GM23338 (cell line): ENCODE measurements around the gene LRRIQ3. TPM values are rescaled to one million over a fixed set of nuclear protein-coding genes. Genes with fewer than 3 reads are reported as not detected.

Experiments
- ATAC-seq: fragments of 200-7000 bp; cut with Tn5 transposase; 3 replicates; pipeline ENCODE4 v1.9.1; 2020
- DNase-seq: peaks from one replicate; pipeline ENCODE4 v3.0.0-alpha.2; 2015; ENCODE audit warnings: low spot score
- H2AFZ ChIP-seq: fragments of 200-600 bp; sonication (generic); 2 replicates; pipeline ENCODE4 v1.8.0; 2016; ENCODE audit warnings: antibody characterized with exemption, mild to moderate bottlenecking, moderate library complexity
- H3F3A ChIP-seq: fragments of 200-600 bp; sonication (generic); replicated peaks from 2 replicates; pipeline ENCODE4 v1.8.0; 2017; ENCODE audit warnings: antibody characterized with exemption, mixed run types, low read depth
- H3K27ac ChIP-seq: fragments of 200-600 bp; sonication (generic); 2 replicates; pipeline ENCODE4 v1.6.1; 2016; ENCODE audit warnings: low read depth
- H3K27me3 ChIP-seq: fragments of 200-600 bp; sonication (generic); 2 replicates; pipeline ENCODE4 v1.8.0; 2016; ENCODE audit warnings: mild to moderate bottlenecking, mixed run types, moderate library complexity; ENCODE audit not compliant: insufficient read depth
- H3K36me3 ChIP-seq: fragments of 200-600 bp; sonication (generic); 2 replicates; pipeline ENCODE4 v1.8.0; 2016; ENCODE audit warnings: mild to moderate bottlenecking; ENCODE audit not compliant: insufficient read depth
- H3K4me1 ChIP-seq: fragments of 200-600 bp; sonication (generic); 2 replicates; pipeline ENCODE4 v1.8.0; 2016; ENCODE audit warnings: mild to moderate bottlenecking, moderate library complexity; ENCODE audit not compliant: insufficient read depth
- H3K4me2 ChIP-seq: fragments of 200-600 bp; sonication (generic); 2 replicates; pipeline ENCODE4 v1.7.1; 2017; ENCODE audit warnings: mixed run types
- H3K4me3 ChIP-seq: fragments of 200-600 bp; sonication (generic); 2 replicates; pipeline ENCODE4 v1.6.1; 2016; ENCODE audit warnings: mixed run types
- H3K79me2 ChIP-seq: fragments of 200-600 bp; sonication (generic); replicated peaks from 2 replicates; pipeline ENCODE4 v1.8.0; 2017; ENCODE audit warnings: mild to moderate bottlenecking; ENCODE audit not compliant: insufficient read depth
- H3K9me2 ChIP-seq: fragments of 200-600 bp; sonication (generic); 2 replicates; pipeline ENCODE4 v1.8.0; 2017; ENCODE audit not compliant: insufficient read depth
- H4K20me1 ChIP-seq: fragments of 200-600 bp; sonication (generic); replicated peaks from 2 replicates; pipeline ENCODE4 v1.8.0; 2017; ENCODE audit warnings: mild to moderate bottlenecking; ENCODE audit not compliant: insufficient read depth
- H3K27ac Mint-ChIP-seq: 2 replicates; pipeline ENCODE4 v1.8.0; 2020; ENCODE audit warnings: inconsistent platforms, mild to moderate bottlenecking, moderate library complexity, mixed read lengths
- H3K27me3 Mint-ChIP-seq: 3 replicates; pipeline ENCODE4 v1.8.0; 2022; ENCODE audit warnings: low read depth, mild to moderate bottlenecking, moderate library complexity, mixed read lengths, inconsistent platforms; ENCODE audit not compliant: insufficient read depth, poor library complexity
- H3K36me3 Mint-ChIP-seq: 3 replicates; pipeline ENCODE4 v1.8.0; 2021; ENCODE audit warnings: low read depth, mild to moderate bottlenecking, inconsistent platforms, moderate library complexity, mixed read lengths
- H3K4me1 Mint-ChIP-seq: 3 replicates; pipeline ENCODE4 v1.8.0; 2020; ENCODE audit warnings: mild to moderate bottlenecking, inconsistent platforms, mixed read lengths
- H3K4me3 Mint-ChIP-seq: 3 replicates; pipeline ENCODE4 v1.8.0; 2021; ENCODE audit warnings: moderate library complexity, mild to moderate bottlenecking, inconsistent platforms, mixed read lengths
- H3K9me3 Mint-ChIP-seq: 3 replicates; pipeline ENCODE4 v1.8.0; 2020; ENCODE audit warnings: moderate library complexity, mild to moderate bottlenecking, inconsistent platforms, mixed read lengths
- CREB1 ChIP-seq: fragments of 250-450 bp; sonication (Bioruptor Pico); IDR thresholded peaks from 2 replicates; pipeline ENCODE4 v1.5.0; 2020; ENCODE audit warnings: low read depth, mild to moderate bottlenecking, moderate library complexity
- EZH2 ChIP-seq: fragments of 200-600 bp; sonication (generic); IDR thresholded peaks from one replicate; pipeline ENCODE4 v1.8.0; 2017; ENCODE audit warnings: antibody characterized with exemption, mild to moderate bottlenecking, low read depth; ENCODE audit not compliant: unreplicated experiment
- EZH2phosphoT487 ChIP-seq: fragments of 200-600 bp; sonication (generic); IDR thresholded peaks from one replicate; pipeline ENCODE4 v1.8.1; 2018; ENCODE audit warnings: antibody characterized with exemption; ENCODE audit not compliant: unreplicated experiment
- JUNB ChIP-seq: IDR thresholded peaks from one replicate; pipeline ENCODE4 v1.6.1; 2016; ENCODE audit warnings: antibody characterized with exemption; ENCODE audit not compliant: unreplicated experiment
- NANOG ChIP-seq: IDR thresholded peaks from 2 replicates; pipeline ENCODE4 v1.6.1; 2016; ENCODE audit warnings: antibody characterized with exemption, borderline replicate concordance
- POLR2AphosphoS5 ChIP-seq: IDR thresholded peaks from 2 replicates; pipeline ENCODE4 v1.6.1; 2016; ENCODE audit warnings: antibody characterized with exemption, low read depth
- STAT1 ChIP-seq: IDR thresholded peaks from one replicate; pipeline ENCODE4 v1.6.1; 2016; ENCODE audit warnings: antibody characterized with exemption; ENCODE audit not compliant: unreplicated experiment
- ZNF114 ChIP-seq: fragments of 250-450 bp; sonication (Bioruptor Pico); IDR thresholded peaks from 2 replicates; pipeline ENCODE4 v1.5.0; 2020; ENCODE audit warnings: mild to moderate bottlenecking, moderate library complexity
- ZNF331 ChIP-seq: fragments of 250-450 bp; sonication (Bioruptor Pico); IDR thresholded peaks from 2 replicates; pipeline ENCODE4 v1.5.0; 2020; ENCODE audit warnings: low read depth, mild to moderate bottlenecking, moderate library complexity
- polyA plus RNA-seq: library from polyadenylated mRNA; unstranded; fragments of >200 nt; fragmentation: Nextera tagmentation; extraction: Ambion mirVana; gene quantifications from 2 replicates; pipeline ENCODE4 v1.2.1, GENCODE V29; 2016
- total RNA-seq: library from RNA; depleted of rRNA; stranded (reverse); fragments of >200 nt; shearing (Covaris generic); gene quantifications from 2 replicates; pipeline ENCODE4 v1.2.3, GENCODE V29; 2014
- TF ChIP-seq, protein P1 (sequence below): IDR thresholded peaks from 2 replicates; pipeline ENCODE4 v1.6.1; 2016; ENCODE audit warnings: antibody characterized with exemption
- TF ChIP-seq, protein P2 (sequence below): IDR thresholded peaks from one replicate; pipeline ENCODE4 v1.6.1; 2018; ENCODE audit warnings: antibody characterized with exemption; ENCODE audit not compliant: unreplicated experiment
- TF ChIP-seq, protein P3 (sequence below), 2 experiments: fragments of 200-600 bp in 1 of 2; sonication (generic) in 1 of 2; conservative IDR thresholded peaks; 2 replicates each; pipeline versions ENCODE4 v1.5.1 to v1.6.1; 2016 to 2017; ENCODE audit warnings: antibody characterized with exemption in 2 of 2, low read depth in 2 of 2, mild to moderate bottlenecking in 2 of 2, moderate library complexity in 1 of 2
- TF ChIP-seq, protein P4 (sequence below): fragments of 250-450 bp; sonication (Bioruptor Pico); IDR thresholded peaks from 2 replicates; pipeline ENCODE4 v1.5.0; 2020; ENCODE audit warnings: mild to moderate bottlenecking, moderate library complexity

The LRRIQ3 gene
- total and polyA plus RNA-seq, 2 experiments from 2014 or later = 0.21 to 0.36 TPM

DNA sequence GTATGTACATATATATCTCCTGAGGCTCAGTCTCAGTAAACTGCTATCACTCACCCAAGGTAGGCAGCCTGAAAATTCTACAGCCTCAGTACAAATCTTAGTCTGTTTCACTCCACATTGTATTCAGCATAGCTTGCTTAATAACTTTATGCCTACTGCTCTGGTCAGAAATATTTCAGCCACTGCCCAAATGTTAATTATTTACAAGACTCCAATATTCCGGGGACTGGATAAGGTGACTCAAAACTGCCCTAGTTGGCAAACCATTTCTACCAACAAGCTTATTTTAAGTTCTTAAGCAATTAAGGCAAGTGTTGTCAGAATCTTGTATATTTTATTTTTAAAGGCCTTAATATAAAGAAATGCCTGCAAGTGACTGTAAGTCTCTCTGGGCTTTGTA, 114.8 kb downstream of the LRRIQ3 start:
- H4K20me1 ChIP-seq = no peaks in the 10 kb centered on the region
- no peaks in the 10 kb centered on the region for H3K9me2 ChIP-seq
- no peaks in the 10 kb centered on the region for H3K79me2 ChIP-seq
- H3K4me2 ChIP-seq = no peak overlapping the region
- H3K4me3 Mint-ChIP-seq = no peak overlapping the region
- H3F3A ChIP-seq = no peaks in the 10 kb centered on the region
- no peak overlapping the region for H3K27ac Mint-ChIP-seq
- no peak for ATAC-seq
- H2AFZ ChIP-seq = no peak overlapping the region
- H3K27me3 Mint-ChIP-seq = peaks cover 1% of the 10 kb centered on the region
- no peak for DNase-seq
- TF ChIP-seq NANOG = no peak
- TF ChIP-seq, protein P1, sequence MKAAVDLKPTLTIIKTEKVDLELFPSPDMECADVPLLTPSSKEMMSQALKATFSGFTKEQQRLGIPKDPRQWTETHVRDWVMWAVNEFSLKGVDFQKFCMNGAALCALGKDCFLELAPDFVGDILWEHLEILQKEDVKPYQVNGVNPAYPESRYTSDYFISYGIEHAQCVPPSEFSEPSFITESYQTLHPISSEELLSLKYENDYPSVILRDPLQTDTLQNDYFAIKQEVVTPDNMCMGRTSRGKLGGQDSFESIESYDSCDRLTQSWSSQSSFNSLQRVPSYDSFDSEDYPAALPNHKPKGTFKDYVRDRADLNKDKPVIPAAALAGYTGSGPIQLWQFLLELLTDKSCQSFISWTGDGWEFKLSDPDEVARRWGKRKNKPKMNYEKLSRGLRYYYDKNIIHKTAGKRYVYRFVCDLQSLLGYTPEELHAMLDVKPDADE = no peak
- TF ChIP-seq CREB1 (CRISPR knock-in tag) = no peak
- no peak for TF ChIP-seq JUNB
- TF ChIP-seq, protein P2, sequence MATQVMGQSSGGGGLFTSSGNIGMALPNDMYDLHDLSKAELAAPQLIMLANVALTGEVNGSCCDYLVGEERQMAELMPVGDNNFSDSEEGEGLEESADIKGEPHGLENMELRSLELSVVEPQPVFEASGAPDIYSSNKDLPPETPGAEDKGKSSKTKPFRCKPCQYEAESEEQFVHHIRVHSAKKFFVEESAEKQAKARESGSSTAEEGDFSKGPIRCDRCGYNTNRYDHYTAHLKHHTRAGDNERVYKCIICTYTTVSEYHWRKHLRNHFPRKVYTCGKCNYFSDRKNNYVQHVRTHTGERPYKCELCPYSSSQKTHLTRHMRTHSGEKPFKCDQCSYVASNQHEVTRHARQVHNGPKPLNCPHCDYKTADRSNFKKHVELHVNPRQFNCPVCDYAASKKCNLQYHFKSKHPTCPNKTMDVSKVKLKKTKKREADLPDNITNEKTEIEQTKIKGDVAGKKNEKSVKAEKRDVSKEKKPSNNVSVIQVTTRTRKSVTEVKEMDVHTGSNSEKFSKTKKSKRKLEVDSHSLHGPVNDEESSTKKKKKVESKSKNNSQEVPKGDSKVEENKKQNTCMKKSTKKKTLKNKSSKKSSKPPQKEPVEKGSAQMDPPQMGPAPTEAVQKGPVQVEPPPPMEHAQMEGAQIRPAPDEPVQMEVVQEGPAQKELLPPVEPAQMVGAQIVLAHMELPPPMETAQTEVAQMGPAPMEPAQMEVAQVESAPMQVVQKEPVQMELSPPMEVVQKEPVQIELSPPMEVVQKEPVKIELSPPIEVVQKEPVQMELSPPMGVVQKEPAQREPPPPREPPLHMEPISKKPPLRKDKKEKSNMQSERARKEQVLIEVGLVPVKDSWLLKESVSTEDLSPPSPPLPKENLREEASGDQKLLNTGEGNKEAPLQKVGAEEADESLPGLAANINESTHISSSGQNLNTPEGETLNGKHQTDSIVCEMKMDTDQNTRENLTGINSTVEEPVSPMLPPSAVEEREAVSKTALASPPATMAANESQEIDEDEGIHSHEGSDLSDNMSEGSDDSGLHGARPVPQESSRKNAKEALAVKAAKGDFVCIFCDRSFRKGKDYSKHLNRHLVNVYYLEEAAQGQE = no peak
- TF ChIP-seq STAT1 = no peak
- no peak for TF ChIP-seq EZH2phosphoT487
- no peak for TF ChIP-seq EZH2
- TF ChIP-seq ZNF331 (CRISPR knock-in tag) = no peak
- TF ChIP-seq, protein P3, sequence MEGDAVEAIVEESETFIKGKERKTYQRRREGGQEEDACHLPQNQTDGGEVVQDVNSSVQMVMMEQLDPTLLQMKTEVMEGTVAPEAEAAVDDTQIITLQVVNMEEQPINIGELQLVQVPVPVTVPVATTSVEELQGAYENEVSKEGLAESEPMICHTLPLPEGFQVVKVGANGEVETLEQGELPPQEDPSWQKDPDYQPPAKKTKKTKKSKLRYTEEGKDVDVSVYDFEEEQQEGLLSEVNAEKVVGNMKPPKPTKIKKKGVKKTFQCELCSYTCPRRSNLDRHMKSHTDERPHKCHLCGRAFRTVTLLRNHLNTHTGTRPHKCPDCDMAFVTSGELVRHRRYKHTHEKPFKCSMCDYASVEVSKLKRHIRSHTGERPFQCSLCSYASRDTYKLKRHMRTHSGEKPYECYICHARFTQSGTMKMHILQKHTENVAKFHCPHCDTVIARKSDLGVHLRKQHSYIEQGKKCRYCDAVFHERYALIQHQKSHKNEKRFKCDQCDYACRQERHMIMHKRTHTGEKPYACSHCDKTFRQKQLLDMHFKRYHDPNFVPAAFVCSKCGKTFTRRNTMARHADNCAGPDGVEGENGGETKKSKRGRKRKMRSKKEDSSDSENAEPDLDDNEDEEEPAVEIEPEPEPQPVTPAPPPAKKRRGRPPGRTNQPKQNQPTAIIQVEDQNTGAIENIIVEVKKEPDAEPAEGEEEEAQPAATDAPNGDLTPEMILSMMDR (conservative IDR thresholded peaks at IDR 0.05; ENCODE audit: low read depth in 2 of 2) = no peak
- no peak for TF ChIP-seq POLR2AphosphoS5
- TF ChIP-seq, protein P4, sequence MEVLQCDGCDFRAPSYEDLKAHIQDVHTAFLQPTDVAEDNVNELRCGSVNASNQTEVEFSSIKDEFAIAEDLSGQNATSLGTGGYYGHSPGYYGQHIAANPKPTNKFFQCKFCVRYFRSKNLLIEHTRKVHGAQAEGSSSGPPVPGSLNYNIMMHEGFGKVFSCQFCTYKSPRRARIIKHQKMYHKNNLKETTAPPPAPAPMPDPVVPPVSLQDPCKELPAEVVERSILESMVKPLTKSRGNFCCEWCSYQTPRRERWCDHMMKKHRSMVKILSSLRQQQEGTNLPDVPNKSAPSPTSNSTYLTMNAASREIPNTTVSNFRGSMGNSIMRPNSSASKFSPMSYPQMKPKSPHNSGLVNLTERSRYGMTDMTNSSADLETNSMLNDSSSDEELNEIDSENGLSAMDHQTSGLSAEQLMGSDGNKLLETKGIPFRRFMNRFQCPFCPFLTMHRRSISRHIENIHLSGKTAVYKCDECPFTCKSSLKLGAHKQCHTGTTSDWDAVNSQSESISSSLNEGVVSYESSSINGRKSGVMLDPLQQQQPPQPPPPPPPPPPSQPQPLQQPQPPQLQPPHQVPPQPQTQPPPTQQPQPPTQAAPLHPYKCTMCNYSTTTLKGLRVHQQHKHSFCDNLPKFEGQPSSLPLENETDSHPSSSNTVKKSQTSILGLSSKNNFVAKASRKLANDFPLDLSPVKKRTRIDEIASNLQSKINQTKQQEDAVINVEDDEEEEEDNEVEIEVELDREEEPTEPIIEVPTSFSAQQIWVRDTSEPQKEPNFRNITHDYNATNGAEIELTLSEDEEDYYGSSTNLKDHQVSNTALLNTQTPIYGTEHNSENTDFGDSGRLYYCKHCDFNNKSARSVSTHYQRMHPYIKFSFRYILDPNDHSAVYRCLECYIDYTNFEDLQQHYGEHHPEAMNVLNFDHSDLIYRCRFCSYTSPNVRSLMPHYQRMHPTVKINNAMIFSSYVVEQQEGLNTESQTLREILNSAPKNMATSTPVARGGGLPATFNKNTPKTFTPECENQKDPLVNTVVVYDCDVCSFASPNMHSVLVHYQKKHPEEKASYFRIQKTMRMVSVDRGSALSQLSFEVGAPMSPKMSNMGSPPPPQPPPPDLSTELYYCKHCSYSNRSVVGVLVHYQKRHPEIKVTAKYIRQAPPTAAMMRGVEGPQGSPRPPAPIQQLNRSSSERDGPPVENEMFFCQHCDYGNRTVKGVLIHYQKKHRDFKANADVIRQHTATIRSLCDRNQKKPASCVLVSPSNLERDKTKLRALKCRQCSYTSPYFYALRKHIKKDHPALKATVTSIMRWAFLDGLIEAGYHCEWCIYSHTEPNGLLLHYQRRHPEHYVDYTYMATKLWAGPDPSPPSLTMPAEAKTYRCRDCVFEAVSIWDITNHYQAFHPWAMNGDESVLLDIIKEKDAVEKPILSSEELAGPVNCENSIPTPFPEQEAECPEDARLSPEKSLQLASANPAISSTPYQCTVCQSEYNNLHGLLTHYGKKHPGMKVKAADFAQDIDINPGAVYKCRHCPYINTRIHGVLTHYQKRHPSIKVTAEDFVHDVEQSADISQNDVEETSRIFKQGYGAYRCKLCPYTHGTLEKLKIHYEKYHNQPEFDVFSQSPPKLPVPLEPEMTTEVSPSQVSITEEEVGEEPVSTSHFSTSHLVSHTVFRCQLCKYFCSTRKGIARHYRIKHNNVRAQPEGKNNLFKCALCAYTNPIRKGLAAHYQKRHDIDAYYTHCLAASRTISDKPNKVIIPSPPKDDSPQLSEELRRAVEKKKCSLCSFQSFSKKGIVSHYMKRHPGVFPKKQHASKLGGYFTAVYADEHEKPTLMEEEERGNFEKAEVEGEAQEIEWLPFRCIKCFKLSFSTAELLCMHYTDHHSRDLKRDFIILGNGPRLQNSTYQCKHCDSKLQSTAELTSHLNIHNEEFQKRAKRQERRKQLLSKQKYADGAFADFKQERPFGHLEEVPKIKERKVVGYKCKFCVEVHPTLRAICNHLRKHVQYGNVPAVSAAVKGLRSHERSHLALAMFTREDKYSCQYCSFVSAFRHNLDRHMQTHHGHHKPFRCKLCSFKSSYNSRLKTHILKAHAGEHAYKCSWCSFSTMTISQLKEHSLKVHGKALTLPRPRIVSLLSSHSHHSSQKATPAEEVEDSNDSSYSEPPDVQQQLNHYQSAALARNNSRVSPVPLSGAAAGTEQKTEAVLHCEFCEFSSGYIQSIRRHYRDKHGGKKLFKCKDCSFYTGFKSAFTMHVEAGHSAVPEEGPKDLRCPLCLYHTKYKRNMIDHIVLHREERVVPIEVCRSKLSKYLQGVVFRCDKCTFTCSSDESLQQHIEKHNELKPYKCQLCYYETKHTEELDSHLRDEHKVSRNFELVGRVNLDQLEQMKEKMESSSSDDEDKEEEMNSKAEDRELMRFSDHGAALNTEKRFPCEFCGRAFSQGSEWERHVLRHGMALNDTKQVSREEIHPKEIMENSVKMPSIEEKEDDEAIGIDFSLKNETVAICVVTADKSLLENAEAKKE = no peak
- TF ChIP-seq ZNF114 (CRISPR knock-in tag) = no peak
- no peaks in the 10 kb centered on the region for H3K4me1 ChIP-seq
- H3K36me3 ChIP-seq = no peaks in the 10 kb centered on the region
- no peaks in the 10 kb centered on the region for H3K27me3 ChIP-seq
- H3K36me3 Mint-ChIP-seq = no peaks in the 10 kb centered on the region
- peaks cover 5% of the 10 kb centered on the region; the same call in 2 of the 3 replicates for H3K4me1 Mint-ChIP-seq
- H3K27ac ChIP-seq = no peak overlapping the region
- no peak overlapping the region for H3K4me3 ChIP-seq
- H3K9me3 Mint-ChIP-seq = no peaks in the 10 kb centered on the region
